GM19395 (cell line): ENCODE data around the gene ALG10B.

Source experiments
- ATAC-seq: cut with Tn5 transposase; IDR thresholded peaks from one replicate; pipeline ENCODE4 v1.9.1; 2021; ENCODE audit warnings: mild to moderate bottlenecking, moderate library complexity; ENCODE audit not compliant: unreplicated experiment

Gene ALG10B

GRCh38 chr12:38373784-38374183 lies 57.2 kb downstream of the ALG10B start:
- no peak for ATAC-seq

DNA sequence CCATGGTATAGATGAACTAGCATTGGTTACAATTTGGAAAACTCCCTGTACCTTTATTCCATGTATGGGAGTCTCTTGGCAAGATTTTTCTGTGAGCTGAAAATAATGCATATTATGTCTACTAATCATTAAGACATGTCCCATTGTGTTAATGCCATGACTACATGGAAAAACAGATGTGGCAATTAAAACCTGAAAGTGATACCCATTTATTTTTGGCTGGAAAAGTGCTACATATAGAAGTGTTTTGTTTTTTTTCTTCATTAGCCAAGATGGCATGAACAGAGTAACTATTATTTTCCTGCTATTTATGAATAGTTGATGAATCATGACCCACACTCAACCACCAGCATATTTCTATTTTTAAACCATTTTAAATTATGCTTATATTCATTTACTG lies 58.2 kb downstream of the ALG10B start:
- ATAC-seq = no peak
